A549 treated with Mapracorat at 1 μM for 4 hours (cell line): ENCODE data around the gene STK38L. TPM values are rescaled to one million over a fixed set of nuclear protein-coding genes. Genes with fewer than 3 reads are reported as not detected.

Experiments
- total RNA-seq: library from RNA; stranded (reverse); fragments of 200-300 nt; extraction: Qiagen RNA extraction; gene quantifications from 5 replicates; pipeline ENCODE4 v1.2.3, GENCODE V29; 2022

Gene STK38L
- 8.4 to 14.6 TPM (median 11.3 TPM) in 5 replicates for total RNA-seq

DNA sequence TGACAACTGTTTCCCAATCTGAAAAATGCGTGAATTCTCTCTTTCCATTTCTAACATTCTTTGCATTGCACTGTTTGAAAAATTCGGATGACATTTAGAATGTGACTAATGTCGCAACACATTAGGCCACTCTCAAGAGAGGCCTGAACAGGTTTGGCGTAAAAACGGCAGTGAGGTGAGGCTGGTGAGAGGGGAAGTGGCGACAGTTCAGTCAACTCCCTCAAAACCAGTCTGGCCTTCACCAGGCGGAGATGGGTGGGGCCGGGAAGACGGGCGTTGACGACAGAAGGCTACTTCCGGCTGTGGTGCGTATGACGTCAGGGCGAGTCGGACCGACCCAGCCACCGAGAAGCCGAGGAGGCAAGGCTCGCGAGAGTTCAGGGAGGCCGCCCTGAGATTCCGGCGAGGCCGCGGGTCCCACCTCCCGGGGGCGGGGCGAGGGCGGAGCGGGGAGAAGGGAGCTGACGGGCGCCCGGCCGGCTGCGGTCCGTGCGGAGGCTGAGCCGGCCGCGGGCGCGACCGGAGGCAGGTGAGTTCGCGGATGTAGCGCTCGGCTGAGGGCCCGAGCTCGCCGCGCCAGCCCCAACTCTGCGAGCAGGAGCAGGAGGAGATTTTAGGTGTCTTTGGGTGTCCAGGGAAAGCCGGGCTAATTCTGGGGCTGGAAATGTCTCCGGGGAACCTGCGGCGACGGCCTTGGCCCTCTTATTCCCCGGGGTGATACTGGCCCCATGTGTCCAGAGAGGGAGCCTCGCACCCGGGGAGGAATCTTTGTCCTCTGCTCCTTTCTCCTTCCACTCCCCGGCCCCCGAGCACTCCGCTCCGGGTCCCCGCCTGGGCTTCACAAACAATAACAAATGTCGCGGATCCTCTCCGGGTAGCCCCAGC is at the start of gene STK38L:
Gene STK38L (plus strand): TSS at position 483 of the 885 bp plus-strand sequence. CDS start 53,435 bp downstream, outside the sequence.

DNA sequence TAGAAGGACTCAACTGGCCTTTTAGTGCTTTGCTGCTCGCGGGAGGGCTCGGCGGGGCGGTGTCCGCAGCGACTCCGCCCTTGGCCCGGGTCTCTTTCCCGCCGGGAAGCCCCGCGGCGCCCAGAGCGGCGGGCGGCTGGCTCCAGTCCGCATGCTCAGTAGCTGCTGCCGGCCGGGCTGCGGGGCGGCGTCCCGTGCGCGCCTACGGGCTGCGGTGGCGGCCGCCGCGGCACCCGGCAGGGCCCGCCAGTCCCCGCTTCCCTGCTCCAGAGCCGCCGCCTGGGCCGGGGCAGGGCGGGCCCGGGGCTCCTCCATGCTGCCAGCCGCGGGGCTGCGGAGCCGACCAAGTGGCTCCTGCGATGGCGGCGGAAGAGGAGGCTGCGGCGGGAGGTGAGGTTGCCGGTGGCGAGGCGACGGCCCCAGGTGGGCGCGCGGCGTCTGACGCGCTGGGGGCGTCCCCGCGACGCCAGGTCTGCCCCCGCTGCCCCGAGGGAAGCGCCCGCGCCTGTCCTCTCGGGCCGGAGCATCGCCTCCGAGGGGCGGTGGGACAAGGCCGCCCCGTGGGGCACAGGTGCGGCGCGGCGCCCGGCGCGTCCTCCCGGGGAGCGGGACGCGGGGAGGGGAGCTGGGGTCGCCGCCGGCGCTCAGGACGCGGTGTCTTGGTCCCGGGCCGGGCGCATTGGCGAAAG is 88.8 kb downstream of the STK38L start, which contains the start of gene BMAL2:
Gene BMAL2 (plus strand): TSS at position 123 of the 689 bp plus-strand sequence. CDS start 237 bp downstream, at position 360.

Other genes starting within 250 kb of the STK38L start
- 64.2 to 77.8 TPM (median 77.2 TPM) in 5 replicates for gene TM7SF3, start 229.9 kb upstream of the STK38L start, total RNA-seq
- gene MED21, start 221.7 kb upstream of the STK38L start, total RNA-seq: 25.6 to 30.3 TPM (median 27.4 TPM) in 5 replicates
- not detected in 5 replicates for gene C12orf71, start 161.7 kb upstream of the STK38L start, total RNA-seq
- 13.8 to 17.8 TPM (median 16.1 TPM) in 5 replicates for gene BMAL2, start 88.5 kb downstream of the STK38L start, total RNA-seq
- gene SMCO2, start 202.4 kb downstream of the STK38L start, total RNA-seq: 0.17 to 0.69 TPM (median 0.26 TPM) in 3 of 5 replicates, not detected in the others